ENCODE data around the gene SPECC1.
"Not testable (repeated sequence)": the region's sequence is repeated elsewhere in the genome, so short reads cannot be mapped to it uniquely, and the experiment has no call there.

Gene SPECC1

DNA sequence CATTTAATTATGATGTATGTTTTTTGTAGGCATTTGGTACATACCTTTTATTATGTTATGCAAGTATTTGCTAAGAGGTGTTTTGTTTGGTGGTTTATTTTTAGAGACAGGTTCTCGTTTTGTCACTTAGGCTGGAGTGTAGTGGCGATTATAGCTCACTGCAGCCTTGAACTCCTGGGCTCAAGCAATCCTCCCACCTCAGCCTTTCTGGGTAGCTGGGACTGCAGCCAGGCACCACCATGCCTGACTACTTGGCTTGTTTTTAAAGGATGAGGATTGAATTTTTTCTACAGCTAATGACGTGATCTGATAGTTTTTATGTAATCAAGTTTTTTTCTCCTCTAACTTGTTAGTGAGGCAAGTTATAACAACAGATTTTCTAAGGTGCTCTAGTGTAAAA is 199.6 kb downstream of the SPECC1 start:
- DNase-seq (ENCODE audit: low spot score), result no peak

DNA sequence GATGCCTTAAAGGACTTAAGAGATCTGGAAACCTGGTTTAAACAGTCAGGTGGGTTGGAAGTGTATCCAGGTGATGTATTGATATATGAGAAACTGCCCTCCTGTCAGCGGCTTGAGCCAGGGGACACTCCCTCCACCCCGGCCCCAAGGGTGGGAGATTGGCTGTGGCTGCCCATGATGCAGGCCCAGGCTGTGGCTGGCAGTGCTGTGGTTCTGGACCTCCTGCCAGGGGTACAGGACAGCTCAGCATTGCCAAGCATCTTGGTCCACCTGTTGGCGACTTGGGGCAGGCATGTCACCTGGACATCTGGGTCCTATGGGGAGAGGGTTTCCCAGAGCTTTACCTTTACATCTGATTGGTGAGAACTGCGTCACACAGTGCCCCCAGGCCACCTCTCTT is 201.0 kb downstream of the SPECC1 start:
- DNase-seq (ENCODE audit: low spot score), result no peak

DNA sequence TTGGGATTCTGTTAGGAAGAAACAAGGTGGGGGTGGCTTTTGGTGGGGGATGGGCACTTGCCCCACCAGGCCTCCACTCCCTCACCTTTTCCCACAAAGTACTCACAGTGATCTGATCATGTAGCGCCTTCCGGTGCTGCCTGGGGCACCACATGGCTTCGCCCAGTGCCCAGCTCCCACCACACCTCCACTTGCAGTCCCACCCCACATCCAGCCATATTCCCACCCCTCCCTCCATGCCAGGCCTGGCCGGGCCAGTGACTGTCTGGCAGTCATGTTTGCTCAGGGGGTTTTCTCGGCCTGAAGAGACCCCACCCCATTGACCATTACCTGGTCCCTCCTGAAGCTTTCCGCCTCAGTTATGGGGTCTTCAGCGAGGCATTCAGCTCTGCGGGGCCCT is 201.5 kb downstream of the SPECC1 start:
- no peak for DNase-seq (ENCODE audit: low spot score)

DNA sequence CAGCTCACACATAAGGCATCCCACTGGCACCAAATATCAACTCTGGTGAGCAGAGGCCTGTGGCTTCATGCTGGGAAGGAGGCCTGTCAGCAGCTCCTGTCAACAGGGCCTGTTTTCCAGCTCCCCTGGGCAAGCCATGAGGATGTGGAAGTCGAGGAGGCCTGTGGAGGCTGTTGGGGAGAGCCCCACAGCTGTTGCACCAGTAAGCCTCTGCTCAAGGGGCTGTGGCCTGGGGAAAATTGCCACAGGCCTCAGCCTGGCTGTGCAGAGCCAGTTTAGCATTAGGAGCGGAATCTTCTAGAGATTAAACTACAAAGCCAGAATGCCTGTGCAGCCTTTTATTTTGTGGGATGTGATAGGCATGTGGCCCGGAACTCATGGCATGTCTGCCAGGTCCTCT is 202.1 kb downstream of the SPECC1 start:
- no peak for DNase-seq (ENCODE audit: low spot score)

- no peak for DNase-seq (ENCODE audit: low spot score)
Observed at GRCh38 chr17:20213449-20213848, 204.3 kb downstream of the SPECC1 start.

DNA sequence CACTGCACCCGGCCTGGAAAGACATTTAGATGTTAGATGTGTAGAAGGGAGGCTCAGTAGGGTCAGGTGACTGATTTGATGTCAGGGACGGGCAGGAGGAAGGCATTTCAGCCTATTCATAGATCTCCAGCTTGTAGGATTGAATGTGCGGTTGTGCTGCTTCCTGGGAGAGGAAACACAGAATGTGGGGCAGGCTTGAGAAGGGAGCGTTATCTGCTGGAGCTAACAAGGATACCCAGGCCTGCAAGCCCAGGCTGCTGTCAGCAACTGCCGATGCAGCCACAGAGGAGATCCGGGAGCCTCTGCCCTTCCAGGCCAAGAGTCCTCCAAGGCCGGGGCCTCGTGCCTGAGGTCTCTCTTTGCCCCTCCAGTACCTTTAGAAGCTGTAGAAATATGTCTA is 205.6 kb downstream of the SPECC1 start:
- no peak for DNase-seq (ENCODE audit: low spot score)

DNA sequence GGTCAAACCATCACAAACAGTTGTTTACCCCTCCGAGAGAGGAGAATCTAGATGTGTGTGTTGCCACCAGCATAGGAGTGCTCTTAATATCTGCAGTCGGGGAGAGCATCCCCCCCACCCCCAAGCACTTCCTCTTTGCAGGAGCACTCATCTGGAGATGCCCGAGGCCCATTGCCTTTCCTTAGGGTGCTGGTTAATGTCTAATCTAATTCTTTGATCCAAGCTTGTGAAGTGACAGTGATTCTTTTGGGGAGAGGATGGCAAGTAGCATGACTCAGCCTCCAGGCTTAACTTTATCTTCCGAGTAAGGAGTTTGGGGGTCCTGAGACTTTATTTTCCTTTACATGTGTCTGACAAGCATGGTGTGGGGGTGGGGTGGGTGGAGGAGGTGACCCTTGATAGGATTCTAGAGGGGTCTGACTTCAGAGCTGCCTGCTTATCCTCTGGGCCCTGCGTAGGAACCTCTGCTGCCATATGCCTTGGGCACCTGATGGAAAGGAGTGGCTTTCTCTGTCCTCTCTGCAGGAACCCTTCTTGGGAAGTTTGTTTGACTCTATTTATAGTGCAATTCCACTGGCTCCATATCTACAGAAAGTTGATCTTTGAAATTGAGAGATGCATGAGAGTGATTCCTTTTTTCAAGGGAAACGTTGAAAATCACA is 207.1 kb downstream of the SPECC1 start:
- no peak for DNase-seq (ENCODE audit: low spot score)

GRCh38 chr17:20216853-20217252 is 207.7 kb downstream of the SPECC1 start:
- no peak for DNase-seq (ENCODE audit: low spot score)

GRCh38 chr17:20217677-20218076 is 208.5 kb downstream of the SPECC1 start:
- DNase-seq (ENCODE audit: low spot score), result no peak

DNA sequence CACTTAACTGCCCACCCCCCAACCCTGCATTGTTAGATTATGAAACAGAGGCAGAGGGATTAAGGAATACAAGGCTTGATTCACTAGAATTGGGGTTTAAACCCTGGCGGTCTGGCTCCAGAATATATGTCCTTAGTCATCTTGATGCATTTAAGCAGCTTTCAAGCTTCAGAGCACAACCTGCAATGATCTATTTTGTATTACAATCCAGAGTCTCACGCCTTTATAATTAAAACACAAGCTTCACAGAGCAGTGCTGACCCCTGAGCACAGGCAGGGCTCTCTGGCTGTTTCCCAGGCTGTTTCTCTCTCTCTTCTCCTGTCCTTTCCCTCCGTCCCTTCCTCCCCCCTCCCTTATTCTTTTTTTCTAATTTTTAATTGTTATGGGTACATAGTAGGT is 209.1 kb downstream of the SPECC1 start:
- DNase-seq (ENCODE audit: low spot score), result no peak

DNA sequence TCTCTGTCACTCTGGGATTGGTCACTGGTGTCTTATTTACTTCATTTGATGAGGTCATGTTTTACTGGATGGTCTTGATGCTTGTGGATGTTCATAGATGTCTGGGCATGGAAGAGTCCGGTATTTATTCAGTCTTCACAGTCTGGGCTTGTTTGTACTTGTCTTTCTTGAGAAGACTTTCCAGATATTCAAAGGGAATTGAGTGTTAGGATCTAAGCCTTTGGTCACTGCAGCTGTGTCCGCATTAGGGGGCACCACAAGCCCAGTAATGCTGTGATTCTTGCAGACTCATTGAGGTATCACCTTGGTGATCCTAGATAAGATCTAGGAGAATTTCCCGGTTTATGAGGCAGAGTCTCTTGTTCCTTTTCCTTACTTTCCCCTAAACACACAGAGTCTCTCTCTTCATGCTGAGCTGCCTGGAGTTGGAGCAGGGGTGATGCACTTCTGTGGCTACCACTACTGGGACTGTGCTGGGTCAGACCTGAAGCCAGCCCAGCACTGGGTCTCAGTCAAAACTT is 214.7 kb downstream of the SPECC1 start:
- no peak for DNase-seq (ENCODE audit: low spot score)

GRCh38 chr17:20224379-20224778 is 215.2 kb downstream of the SPECC1 start:
- DNase-seq (ENCODE audit: low spot score), result no peak

DNA sequence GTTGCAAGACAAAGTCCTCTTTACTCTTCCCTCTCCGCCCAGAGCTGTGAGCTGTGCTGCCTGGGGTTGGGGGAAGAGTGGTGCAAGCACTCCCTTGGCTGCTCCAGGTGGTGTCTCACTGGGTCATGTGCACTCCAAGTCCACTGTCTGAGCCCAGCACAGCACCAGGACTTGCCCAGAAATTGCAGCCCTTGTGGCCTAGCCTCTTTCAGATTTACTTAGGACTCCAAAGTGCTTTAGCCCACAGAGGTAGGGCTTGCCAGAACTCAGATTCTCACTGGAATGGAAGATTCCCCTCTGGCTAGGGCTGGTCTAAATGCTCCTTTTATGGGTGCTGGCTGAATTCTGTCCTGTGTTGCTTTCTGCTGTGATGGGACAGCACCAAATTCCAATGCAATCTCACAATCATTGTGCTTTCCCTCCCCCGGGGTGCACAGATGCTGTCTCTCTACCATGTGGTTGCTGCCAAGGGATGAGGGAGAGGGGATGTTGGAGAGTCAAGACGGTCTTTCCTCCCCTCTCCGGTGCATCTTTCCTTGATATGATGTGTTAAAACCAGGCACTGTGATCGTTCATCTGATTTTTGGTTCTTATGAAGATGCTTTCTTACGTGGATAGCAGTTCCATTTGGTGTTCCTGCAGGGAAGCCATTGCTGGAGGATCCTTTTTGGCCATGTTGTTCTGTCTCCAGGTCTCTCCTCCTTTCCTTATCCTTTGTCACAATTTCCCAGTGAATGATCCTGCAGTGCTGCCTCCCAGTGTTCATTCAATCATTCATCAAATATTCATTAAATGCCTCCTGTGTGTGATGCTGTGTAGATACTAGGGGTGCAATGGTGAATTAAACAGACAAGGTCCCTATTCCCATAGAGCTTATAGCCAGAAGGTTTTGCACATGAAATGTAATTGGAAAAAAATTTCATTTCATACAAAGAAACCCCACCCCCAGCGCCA is 216.3 kb downstream of the SPECC1 start:
- DNase-seq (ENCODE audit: low spot score), result no peak

- peak; percentile 74 for DNase-seq (ENCODE audit: low spot score)
Observed at GRCh38 chr17:20226814-20227482, 217.8 kb downstream of the SPECC1 start.

DNA sequence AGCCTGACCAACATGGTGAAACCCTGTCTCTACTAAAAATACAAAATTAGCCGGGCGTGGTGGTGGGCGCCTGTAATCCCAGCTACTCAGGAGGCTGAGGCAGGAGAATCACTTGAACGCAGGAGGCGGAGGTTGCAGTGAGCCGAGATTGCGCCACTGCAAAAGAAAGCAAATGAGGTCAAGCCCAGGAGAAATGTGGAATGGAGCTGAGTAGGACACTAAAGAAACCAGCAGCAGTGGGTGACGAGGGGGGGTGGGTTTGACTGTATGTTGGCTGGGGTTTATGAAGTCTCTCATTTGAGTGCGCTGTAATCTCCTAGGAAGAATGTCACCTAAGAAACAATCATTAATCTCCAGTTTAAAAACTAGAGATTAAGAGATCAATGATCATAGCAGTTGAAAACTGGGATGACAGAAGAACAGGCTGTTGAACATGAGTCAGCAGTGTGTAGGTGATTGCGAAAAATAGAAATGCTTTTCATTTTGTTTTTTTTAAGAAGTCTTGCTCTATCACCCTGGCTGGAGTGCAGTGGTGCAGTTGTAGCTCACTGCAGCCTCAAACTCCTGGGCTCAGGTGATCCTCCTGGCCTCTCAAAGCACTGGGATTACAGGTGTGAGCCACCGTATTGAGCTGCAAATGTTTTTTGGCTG is 218.7 kb downstream of the SPECC1 start:
- DNase-seq (ENCODE audit: low spot score), result not testable (repeated sequence)

- no peak for DNase-seq (ENCODE audit: low spot score)
Observed at GRCh38 chr17:20228410-20228809, 219.3 kb downstream of the SPECC1 start.

DNA sequence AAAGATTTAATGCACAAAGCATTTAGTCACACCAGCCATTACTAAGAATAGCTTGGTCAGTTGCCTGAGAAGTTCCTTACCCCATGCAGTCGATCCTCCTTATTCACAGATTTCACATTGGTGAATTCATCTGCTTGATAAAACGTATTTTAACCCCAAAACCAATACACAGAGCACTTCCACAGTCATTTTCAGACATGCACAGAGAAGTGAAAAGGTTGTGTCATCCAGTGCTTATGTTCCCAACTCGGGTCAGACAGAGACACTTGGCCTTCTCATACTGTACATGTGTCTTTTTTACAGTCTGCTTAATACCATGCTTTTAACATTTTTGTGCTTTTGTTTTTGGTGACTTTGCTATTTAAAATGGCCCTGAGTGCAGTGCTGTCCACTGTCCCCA is 219.7 kb downstream of the SPECC1 start:
- DNase-seq (ENCODE audit: low spot score), result no peak

GRCh38 chr17:20230924-20231323 is 221.8 kb downstream of the SPECC1 start:
- DNase-seq (ENCODE audit: low spot score), result no peak

DNA sequence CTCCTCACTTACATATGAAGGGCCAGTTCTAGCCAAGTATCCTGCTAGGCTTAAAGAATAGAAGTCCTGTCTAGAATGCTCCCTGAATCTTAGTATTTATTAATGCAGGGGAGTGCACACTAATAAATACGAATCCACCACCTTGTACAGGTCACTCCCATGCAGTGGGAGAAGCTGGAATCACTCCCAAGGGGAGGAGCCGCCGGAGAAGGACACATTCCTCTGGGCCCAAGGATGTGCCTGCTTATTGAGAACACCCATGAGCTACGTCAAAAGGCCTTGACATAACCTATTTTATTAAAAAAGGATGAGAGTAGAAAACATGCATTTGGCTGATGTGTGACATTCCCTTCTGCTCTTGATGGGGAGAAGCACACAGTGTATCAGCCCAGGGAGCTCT is 223.5 kb downstream of the SPECC1 start:
- DNase-seq (ENCODE audit: low spot score), result no peak

DNA sequence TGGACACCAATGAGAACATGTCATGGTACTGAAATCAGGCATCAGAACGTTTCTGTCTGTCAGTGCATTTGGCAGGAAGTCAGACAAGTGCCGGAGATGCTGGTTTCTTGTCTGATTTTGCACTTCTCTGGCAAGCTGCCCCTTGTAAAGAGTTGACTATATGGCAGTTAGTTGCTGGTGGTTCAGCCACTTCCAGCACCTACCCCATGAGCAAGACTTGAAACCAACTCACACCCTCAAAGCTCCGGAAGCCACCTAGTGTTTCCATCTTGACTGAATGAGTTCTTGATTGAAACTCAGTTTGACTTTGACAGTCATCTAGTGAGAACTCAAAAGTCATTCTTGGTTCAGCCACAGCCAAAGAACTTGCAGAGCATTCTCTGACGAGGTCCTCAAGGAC is 225.1 kb downstream of the SPECC1 start:
- no peak for DNase-seq (ENCODE audit: low spot score)

GRCh38 chr17:20235747-20236146 is 226.6 kb downstream of the SPECC1 start:
- no peak for DNase-seq (ENCODE audit: low spot score)

DNA sequence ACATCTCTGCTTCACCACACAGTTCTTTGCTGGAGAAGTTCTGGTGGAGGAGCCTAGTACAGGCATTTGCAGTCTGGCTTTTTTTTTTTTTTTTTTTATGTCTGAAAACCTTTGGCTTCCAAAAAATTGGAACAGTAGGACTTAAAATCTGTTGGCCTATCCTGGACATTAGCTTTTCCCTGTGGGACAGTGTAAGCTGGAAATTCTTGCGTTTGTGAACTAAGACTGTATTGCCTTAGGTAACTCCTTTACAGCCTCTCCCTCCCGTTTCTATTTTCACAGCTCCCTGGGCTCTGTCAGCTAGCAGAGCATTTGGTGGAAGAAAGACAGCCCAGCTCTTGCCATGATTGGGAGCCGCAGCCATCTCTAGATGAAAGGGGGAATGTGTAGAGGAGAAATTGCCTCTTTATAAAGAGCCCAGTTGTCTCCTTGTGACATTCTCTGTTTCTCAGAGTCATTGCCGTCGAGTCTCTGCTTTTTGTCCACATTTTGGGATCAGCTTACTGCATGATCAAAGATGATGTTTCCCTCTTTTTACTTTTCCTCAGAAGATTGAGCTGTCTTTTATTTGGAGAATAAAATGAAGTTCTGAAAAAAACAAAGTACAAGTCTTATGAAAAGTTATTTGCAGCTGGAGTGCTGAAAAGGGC is 227.5 kb downstream of the SPECC1 start:
- no peak for DNase-seq (ENCODE audit: low spot score)

All from hepatic stellate cell (primary cell).